GM21825 (cell line): ENCODE results near the gene NUP153.
A peak's percentile ranks its signal among the peaks of the same experiment; 100 is the strongest.
"Not testable (repeated sequence)": the region's sequence is repeated elsewhere in the genome, so short reads cannot be mapped to it uniquely, and the experiment has no call there.

ENCODE experiments used
- ATAC-seq: cut with Tn5 transposase; IDR thresholded peaks from one replicate; pipeline ENCODE4 v1.9.1; 2021; ENCODE audit warnings: mild to moderate bottlenecking, moderate library complexity; ENCODE audit not compliant: unreplicated experiment

The NUP153 gene

GRCh38 chr6:17621003-17621402 lies 85.7 kb downstream of the NUP153 start:
- ATAC-seq = no peak

GRCh38 chr6:17615794-17616193 lies 90.9 kb downstream of the NUP153 start:
- no peak for ATAC-seq

- ATAC-seq = no peak
These were observed 94.7 kb downstream of the NUP153 start for GRCh38 chr6:17612048-17612447.

GRCh38 chr6:17610835-17611234 lies 95.9 kb downstream of the NUP153 start:
- no peak for ATAC-seq

- ATAC-seq = no peak
These were observed 100.1 kb downstream of the NUP153 start for GRCh38 chr6:17606606-17607005.

GRCh38 chr6:17602888-17603287 lies 103.8 kb downstream of the NUP153 start:
- ATAC-seq = no peak

GRCh38 chr6:17601386-17601703 lies 105.4 kb downstream of the NUP153 start:
- no peak for ATAC-seq

GRCh38 chr6:17600527-17601385 lies 106.0 kb downstream of the NUP153 start:
- peak; percentile 45 for ATAC-seq

- ATAC-seq = peak; percentile 91
These were observed 106.7 kb downstream of the NUP153 start, which contains the start of gene FAM8A1 for GRCh38 chr6:17599877-17600526. Gene FAM8A1, plus strand, starts transcription at chr6:17600302. Its CDS starts 108 bp downstream, at chr6:17600410.

GRCh38 chr6:17596085-17596484 lies 110.6 kb downstream of the NUP153 start:
- ATAC-seq = no peak

GRCh38 chr6:17593246-17593645 lies 113.5 kb downstream of the NUP153 start:
- ATAC-seq = no peak

GRCh38 chr6:17591287-17591686 lies 115.4 kb downstream of the NUP153 start:
- ATAC-seq = no peak

- peak; percentile 45 for ATAC-seq
These were observed 117.2 kb downstream of the NUP153 start for GRCh38 chr6:17589406-17590096.

- no peak for ATAC-seq
These were observed 118.7 kb downstream of the NUP153 start for GRCh38 chr6:17588011-17588410.

GRCh38 chr6:17586623-17587022 lies 120.1 kb downstream of the NUP153 start:
- not testable (repeated sequence) for ATAC-seq

- no peak for ATAC-seq
These were observed 120.8 kb downstream of the NUP153 start for GRCh38 chr6:17585766-17586490.

- ATAC-seq = peak; percentile 59
These were observed 122.4 kb downstream of the NUP153 start for GRCh38 chr6:17584241-17584803.

GRCh38 chr6:17583811-17584210 lies 122.9 kb downstream of the NUP153 start:
- no peak for ATAC-seq

GRCh38 chr6:17581282-17581681 lies 125.4 kb downstream of the NUP153 start:
- not testable (repeated sequence) for ATAC-seq

GRCh38 chr6:17580518-17581048 lies 126.1 kb downstream of the NUP153 start:
- ATAC-seq = peak; percentile 51
